HG03196 (cell line): ENCODE measurements around the gene GPAT2.
"Not testable (repeated sequence)": the region's sequence is repeated elsewhere in the genome, so short reads cannot be mapped to it uniquely, and the experiment has no call there.

Experiments used
- ATAC-seq: cut with Tn5 transposase; IDR thresholded peaks from one replicate; pipeline ENCODE4 v1.9.1; 2021; ENCODE audit not compliant: unreplicated experiment

GPAT2 gene

DNA sequence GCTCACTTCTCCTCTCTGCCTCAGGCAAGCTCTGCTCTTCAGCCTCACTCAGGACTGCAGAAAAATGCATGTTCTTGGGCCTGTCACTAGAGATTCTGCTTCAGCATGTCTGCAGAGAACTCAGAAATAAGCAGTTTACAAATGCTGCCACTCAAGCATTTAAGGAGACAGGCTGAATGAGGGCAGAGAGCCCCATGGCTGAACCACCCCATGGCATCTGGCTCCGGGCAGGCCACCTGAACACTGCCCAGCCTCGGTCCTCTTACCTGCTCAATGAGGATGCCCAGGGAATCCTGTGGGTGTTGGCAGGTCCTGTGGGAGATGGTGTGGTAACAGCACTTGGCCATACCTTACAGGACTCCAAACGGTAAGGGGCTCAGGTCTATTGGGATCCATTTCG, 31.2 kb upstream of the GPAT2 start:
- not testable (repeated sequence) for ATAC-seq

DNA sequence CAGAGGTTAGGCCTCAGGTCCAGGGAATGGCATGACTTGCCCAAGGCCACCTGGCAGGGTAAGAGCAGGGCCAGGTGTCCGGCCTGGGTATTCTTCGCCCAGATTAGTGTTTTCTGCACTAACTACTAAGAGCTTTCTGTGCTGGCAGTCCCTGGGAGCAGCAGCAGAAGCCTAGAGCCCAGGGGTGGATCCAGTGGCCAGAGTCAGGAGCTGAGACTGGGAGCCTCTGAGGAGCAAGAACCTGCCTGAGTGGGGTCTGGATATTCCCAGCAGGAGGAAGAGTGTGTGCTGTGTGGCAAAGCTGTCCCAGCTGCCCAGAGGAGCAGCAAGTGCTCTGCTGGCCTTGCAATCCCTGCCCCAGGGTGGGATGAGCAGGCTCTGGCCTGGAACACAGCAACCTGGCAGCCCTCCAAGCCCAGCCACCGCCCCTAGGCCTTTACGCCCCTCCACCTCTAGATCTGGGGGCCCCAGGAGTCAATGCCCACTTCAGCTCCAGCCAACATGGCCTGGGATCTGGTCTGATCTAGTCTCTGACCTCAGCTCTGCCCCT, 30.7 kb upstream of the GPAT2 start:
- ATAC-seq, result no peak

DNA sequence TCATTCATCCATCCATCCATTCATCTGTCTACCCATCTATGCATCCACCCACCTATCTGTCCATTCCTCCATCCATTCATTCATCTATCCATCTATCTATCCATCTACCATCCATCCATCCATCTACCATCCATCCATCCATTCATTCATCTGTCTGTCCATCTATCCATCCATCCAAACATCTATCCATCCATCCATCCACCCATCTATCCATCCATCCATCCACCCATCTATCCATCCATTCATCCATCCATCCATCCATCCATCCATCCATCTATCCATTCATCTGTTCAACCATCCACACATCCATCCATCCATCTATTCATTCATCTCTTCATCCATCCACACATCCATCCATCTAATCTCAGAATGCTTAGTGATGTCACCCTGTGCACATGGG, 30.0 kb upstream of the GPAT2 start:
- ATAC-seq, result not testable (repeated sequence)

DNA sequence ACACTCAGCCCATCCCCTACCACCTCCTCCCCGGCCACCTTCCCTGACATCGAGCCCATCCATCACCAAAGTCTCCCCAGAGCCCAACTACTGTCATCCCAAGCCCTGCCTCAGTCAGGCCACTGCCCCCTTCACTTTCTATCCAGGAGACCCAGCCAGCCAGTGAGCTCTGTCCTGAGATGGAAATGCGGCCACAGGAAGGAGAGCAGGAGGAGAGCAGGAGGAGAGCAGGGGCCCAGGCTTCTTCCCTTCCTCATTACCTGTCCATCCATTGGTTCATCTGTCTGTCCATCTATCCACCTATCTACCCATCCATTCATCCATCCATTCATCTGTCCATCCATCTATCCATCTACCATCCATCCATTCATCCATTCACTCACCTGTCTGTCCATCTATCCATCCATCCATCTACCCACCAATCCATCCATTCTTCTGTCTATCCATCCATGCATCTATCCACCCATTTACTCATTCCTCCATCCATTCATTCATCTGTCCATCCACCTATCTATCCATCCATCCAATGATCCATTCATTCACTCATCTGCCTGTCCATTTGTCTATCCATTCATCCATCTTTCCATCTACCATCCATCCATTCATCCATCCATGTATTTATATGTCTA, 29.4 kb upstream of the GPAT2 start:
- ATAC-seq, result not testable (repeated sequence)

DNA sequence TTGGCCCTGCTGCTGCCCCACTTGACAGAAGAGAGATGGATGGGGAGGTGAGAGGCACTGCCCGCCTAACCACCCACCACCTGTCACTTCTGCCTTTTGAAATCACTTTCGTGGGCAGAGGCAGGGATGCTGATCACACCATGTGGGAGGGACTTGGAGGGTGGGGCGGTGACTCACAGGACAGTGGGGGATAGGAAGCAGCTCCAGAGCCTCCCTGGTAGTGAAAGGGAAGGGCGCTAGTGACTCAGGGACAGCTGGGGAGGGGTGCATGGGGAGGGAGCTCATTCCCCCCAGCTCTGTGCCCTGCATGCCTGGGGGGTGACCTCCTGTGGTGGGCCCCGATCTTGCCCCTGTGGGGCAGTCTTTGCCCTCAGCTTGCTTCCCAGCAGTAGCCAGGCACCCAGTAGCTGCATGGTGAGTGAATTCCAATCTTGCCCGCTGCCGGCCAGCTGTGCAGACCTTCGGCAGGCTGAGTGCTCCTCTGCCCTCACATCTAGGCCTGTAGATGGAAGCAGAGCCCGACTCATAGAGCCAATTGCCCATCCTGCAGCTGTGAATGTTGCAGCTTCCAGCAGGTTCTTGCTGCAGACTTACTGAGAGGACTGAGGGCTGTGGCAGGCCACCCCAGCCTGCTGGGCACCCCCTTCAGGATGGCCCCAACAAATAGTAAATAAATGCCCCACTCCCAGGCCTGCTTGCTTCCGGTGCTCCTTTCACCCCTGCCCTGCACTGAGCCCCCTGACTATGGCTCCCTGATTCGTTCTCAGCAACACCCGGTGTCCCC, 28.6 kb upstream of the GPAT2 start:
- ATAC-seq, result not testable (repeated sequence)

DNA sequence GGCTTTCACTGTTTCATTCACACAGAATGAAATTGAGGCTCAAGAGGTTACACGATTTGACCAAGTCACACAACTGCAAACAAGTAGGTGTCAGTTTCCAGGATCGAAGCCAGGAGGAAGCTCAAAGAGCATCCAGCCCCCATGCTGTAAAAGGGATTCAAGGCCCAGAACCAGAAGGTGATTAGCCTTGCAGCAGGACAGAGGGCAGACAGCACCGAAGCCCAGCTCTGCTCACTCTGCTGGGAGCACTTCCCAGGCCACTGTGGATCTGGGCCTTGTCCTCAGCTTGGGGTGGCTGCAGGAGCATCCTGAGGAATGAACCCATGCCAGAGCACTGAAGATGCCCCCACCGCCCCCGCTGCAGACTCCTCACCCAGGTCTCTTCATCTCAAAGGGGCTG, 27.8 kb upstream of the GPAT2 start:
- ATAC-seq, result not testable (repeated sequence)

DNA sequence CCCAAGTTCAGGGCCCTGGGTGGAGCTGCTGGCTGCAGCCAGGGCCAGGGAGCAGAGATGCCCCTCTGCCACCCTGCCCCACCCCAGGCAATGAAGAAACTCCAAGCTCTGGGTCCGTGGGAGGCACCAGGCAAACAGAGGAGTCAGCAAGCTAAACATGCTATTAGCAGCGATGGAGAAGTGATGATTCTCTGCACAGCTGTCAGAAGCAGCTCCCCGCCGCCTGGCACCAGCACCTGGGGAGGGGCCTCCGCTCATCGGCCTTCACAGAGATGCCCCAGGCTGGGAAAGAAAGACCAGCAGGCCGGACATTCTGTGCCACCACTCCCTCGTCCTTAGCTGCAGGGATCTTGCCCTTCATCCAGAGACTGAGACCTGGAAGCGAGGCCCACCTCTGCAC, 27.2 kb upstream of the GPAT2 start:
- ATAC-seq, result not testable (repeated sequence)

DNA sequence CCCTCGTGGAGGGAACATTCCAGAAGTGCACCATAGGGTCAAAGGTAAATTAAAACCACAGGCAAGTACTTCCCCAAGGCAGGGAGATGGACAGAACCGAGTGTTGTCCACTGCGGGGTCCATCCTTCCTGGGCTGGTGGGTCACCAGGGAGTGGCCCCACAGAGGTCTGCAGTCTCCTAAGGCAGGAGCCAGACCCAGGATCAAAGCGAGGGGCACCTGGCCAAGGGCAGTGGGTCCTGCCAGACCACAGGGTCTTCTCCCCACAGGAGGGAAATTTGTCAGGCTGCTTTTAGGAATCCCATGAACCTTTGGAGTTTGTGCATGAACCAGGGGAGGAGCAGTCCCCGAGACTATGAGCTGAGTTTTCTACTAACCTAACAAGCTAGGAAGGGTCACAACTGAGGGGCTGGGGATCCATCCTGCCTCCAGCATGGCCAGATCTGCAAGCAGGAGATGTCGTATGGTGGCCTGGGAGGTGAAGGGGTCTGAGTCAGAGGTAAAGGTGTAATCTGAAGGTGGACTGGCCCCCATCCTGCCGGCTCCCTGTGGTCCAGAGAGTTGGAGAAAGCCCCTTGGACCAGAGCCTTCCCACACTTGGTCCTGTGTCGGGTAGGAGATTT, 26.6 kb upstream of the GPAT2 start:
- not testable (repeated sequence) for ATAC-seq

DNA sequence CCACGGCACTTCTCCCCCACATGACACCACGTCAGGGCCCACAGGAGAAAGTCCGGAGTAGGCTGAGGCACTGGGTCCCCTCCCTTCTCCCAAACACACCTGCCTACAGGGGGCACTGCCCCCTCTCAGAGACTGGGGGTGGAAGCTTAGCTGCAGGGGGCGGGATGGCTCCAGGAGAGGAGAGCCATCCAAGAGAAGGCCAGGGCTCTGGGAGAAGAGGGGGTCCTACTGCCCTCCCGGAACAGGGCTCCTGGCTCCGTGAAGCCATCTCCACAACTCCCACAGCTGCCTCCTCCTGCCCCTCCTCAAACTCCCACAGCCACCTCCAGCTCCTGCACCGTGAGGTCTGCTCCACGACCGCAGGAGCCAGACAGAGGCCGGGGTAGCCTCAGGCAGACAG, 25.6 kb upstream of the GPAT2 start:
- not testable (repeated sequence) for ATAC-seq

DNA sequence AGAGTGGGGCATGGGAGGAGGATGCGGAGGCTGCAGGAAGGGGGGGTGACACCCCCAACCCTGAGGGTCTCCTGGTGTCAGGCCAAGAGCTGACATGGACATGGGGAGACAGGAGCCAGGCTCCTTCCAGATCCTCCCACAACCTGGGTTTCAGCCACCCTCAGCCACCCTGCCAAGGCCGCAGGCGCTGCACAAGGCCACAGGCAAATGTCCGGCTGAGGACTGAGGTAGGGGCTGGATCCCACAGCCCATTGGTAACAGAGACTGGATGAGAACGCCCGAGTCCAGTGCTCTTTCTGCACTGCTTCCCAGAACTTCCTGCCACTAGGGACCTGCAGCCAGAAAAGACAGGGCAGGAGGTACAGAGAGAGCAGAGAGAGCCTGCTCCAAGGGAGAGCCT, 24.7 kb upstream of the GPAT2 start:
- ATAC-seq, result not testable (repeated sequence)

DNA sequence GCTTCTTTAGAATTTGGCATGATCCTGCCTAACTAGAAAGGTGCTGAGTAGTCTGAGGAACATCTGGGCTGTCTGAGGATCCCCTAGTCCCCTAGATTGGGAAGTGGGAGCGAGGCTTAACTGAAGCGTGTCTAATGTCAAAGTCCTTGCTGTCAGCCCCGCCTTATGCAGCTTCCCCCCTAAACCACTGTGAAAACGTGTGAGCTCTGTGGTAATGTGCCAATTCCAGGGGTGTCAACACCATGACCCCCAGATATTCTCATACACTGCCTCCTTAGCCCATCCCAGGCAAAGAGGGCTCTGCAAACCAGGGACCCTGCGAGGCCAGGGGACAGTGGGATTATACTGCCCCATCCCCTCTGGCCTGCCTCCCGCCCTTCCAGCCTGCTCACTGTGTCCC, 21.1 kb upstream of the GPAT2 start:
- ATAC-seq, result not testable (repeated sequence)

DNA sequence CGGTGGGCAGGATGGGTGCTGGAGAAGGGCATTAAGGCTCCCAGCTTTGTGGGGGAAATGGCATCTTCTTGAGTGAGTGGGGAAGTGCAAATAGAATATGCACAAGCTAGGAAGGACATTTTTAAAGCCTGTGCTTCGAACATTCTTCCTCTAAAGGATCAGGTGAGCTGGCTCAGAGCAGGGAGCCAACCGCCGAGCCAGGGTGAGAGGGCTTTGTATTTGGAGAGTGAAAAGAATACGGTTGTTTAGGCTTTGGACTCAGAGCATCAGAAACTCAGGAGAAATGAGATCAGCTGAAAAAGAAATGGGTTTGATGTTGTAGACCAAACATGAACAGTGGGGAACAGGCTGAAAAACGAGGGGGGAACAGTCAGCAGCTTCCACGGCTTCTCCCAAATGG, 19.8 kb upstream of the GPAT2 start:
- not testable (repeated sequence) for ATAC-seq

DNA sequence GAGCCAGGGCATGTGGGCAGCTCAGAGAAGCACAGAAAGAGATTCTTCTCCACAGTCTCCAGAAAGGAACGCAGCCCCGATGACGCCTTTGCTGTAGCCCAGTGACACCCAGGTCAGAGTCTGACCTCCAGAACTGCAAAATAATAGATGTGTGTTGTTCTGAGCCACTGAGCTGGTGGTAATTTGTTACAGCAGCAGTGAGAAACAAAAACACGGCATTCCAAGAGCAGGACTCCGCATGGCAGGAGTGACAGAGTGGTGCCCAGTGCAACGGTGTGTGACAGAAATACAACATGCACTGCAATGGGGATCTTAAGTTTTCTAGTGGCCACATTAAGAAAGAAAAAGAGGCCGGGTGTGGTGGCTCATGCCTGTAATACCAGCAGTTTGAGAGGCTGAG, 18.7 kb upstream of the GPAT2 start:
- not testable (repeated sequence) for ATAC-seq

DNA sequence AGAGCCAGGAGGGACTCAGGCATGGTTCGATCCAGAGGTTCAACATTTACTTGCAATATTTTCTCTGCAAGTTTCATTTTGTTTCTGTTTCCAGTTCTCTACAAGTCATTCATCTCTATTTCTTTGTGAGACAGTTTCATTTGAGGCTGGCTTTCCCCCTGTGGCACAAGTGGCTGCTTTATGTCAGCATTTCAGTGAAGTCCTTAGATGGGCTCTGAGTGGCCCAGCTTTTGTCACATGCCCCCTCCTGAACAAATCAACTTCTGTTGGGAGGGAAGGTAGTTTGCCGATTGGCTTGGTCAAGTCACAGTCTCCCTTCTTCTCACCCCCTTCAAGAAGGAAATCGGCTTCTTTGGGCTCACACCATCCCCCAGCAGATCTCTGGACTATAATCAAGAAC, 17.9 kb upstream of the GPAT2 start:
- ATAC-seq, result not testable (repeated sequence)

DNA sequence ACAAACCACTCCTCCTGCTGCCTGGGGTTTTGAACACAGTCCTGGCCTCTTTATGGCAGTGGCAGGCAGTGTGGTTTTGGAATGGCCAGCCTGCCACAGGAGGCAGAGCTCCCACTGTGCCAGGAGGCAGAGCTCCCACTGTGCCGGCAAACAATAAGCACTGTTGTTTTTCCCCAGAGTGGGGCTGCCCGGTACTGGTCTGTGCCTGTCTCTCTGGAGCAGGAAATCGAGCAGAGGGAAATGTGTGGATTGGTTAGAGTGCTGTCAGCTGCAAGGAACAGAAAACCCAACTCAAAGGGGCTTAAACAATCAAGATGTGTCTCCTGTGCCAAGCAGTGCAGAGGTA, 15.2 kb upstream of the GPAT2 start:
- ATAC-seq, result not testable (repeated sequence)

DNA sequence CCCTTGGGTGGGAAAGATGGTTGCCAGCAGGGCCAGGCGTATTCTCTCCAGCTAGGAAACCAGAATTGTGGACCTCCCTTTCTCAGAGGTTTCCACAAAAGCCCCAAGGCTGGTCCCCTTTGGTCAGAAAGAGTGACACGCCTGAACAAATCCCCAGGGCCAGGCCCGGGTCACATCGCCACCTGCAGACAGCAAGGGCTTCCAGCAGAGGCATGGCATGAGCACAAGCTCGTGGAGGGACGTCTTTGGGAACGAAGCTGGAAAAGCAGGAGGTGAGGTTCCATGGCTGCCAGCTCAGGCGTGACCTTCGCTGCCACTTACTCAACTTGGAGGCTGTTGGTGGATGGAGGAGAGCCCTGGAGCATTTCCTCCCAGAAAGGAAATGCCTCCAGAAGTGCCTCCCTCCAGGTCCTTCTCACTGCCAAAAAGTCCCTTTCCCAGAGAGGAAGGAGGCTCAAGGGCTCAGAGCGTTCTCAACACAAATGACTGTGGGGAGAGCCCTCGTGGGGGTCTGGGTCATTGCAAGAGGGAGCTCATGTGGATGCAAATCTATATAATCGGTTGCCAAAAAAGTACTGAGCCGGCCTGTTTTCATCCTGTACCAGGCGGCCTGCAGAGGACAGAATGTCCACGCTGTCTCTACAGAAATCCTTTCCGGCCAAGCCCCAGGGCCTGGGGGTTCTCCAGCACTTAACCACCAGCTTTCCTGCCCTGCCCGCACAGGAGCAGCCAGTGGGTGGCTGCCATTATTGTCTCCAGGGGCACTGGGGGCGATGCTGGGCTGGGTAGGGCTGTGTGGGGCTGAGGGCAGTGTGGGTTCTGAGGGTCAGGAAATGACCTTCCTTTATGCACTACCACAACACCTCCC, 14.6 kb upstream of the GPAT2 start:
- ATAC-seq, result not testable (repeated sequence)

DNA sequence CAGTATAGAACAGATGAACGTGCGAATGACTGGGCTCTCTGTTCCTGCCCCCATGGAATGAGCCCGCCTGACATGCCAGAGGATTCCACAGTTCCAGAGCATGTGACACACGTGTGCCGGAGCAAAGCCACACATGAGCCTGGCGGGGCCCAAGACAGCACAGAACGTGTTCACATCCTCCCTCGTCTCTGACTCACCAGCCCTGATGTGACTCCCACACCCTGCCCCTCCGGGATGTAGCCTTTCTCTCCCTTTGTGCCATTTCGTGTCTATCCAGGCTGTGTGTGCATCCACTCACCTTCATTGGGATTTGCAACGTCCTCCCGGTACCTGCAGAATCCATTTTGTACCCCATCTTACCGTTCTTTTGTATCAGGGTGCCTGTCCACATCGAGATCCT, 838 bp upstream of the GPAT2 start:
- ATAC-seq, result not testable (repeated sequence)

DNA sequence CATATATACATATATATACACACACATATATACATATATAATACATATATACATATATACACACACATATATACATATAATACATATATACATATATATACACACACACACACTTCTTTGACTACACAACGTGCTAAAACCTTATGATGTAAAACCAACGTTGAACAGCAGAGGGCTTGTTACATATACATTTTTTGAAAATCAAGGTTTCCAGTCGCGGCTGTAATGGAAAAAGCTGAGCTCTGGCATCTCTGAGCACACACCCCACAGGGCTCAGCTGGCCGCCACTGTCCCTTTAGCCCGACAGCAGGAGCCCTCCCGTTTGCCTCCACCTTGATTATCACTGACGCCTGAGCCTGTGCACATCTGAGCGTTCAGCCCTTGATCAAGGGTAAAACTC, 719 bp downstream of the GPAT2 start:
- ATAC-seq, result not testable (repeated sequence)

DNA sequence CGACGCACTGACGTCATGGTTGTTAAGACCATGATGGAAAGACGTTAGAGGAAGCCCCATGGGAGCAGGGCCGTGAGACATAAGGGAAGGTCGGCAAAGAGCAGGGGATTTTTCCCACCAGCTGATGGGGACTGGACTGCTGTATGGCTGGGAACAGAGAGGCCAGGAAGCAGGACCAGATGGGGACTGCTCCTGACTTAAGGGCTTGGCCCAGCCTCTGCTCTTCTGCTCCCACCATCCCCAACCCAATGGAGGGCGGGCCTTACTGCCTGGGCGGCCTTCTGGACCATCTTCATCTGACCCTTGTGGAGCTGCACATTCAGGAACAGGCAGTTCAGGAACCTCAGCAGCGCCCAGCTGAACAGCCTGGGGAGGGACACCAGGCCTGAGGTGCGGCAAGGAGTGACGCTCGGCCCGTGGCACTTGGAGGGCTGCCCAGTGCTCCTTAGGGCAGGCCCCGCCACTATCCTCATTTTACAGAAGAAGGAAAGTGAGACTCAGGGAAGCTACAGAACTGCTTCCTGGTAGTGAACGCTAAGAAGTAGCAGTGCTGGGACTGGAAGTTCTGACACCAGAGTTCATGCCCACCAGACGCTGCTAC, 6.9 kb downstream of the GPAT2 start:
- ATAC-seq, result not testable (repeated sequence)

DNA sequence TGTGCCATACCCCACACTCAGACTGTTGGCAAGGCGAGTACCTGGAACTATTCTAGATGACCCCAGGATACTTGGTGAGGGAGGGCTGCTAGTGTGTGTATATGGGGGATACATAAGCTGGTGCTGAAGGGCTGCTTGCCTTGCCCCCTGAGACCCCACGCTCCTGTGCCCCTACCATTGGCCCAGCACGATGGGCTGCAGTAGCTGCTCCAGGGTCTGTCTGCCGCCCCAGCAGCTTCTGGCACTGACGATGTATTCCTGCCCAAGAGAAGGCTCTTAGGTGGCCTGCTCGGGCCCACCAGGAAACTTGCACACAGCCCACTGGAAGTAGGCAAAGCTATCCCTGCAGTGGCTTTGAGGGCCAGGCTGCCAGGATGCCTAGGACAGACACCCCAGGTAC, 9.0 kb downstream of the GPAT2 start:
- not testable (repeated sequence) for ATAC-seq

DNA sequence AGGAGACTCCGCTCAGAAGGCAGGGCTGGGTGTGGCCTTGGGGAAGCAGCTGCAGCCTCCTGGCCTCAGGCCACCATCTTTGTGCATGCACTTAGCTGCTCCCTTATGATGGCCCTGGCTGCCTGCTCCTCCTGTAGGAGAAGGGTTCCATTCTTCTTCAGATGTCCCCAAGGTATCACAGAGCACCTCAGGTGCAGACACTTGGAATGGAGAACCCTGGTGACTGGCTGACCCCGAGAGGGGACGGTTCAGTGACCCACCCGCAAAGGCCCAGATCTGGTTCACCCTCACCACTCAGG, 9.6 kb downstream of the GPAT2 start:
- ATAC-seq, result no peak
